ENCODE results near the gene CACNG6. TPM values are rescaled to one million over a fixed set of nuclear protein-coding genes. Genes with fewer than 3 reads are reported as not detected.
"Not testable (repeated sequence)": the region's sequence is repeated elsewhere in the genome, so short reads cannot be mapped to it uniquely, and the experiment has no call there.

CACNG6 gene
- total RNA-seq, 1 donor from 2014 or later, result not detected

GRCh38 chr19:53945998-53946397 is 45.4 kb upstream of the CACNG6 start:
- Mint-ChIP-seq H3K27ac (ENCODE audit: unreplicated experiment) (no peak overlapping the region), H3K4me1 (ENCODE audit: unreplicated experiment) (no peaks in the 10 kb centered on the region), H3K4me3 (ENCODE audit: unreplicated experiment) (no peak overlapping the region), H3K9me3 (ENCODE audit: unreplicated experiment) (no peaks in the 10 kb centered on the region), H3K27me3 (ENCODE audit: unreplicated experiment) (peaks cover 19% of the 10 kb centered on the region), H3K36me3 (ENCODE audit: unreplicated experiment) (no peaks in the 10 kb centered on the region)
- no peak for DNase-seq (ENCODE audit: extremely low spot score, unreplicated experiment)
- TF ChIP-seq, protein P1, sequence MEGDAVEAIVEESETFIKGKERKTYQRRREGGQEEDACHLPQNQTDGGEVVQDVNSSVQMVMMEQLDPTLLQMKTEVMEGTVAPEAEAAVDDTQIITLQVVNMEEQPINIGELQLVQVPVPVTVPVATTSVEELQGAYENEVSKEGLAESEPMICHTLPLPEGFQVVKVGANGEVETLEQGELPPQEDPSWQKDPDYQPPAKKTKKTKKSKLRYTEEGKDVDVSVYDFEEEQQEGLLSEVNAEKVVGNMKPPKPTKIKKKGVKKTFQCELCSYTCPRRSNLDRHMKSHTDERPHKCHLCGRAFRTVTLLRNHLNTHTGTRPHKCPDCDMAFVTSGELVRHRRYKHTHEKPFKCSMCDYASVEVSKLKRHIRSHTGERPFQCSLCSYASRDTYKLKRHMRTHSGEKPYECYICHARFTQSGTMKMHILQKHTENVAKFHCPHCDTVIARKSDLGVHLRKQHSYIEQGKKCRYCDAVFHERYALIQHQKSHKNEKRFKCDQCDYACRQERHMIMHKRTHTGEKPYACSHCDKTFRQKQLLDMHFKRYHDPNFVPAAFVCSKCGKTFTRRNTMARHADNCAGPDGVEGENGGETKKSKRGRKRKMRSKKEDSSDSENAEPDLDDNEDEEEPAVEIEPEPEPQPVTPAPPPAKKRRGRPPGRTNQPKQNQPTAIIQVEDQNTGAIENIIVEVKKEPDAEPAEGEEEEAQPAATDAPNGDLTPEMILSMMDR (IDR thresholded peaks at IDR 0.05), result no peak

GRCh38 chr19:53947624-53948023 is 43.8 kb upstream of the CACNG6 start:
- Mint-ChIP-seq H3K9me3 (ENCODE audit: unreplicated experiment) (no peaks in the 10 kb centered on the region), H3K27me3 (ENCODE audit: unreplicated experiment) (peaks cover 13% of the 10 kb centered on the region), H3K36me3 (ENCODE audit: unreplicated experiment) (no peaks in the 10 kb centered on the region), H3K4me3 (ENCODE audit: unreplicated experiment) (no peak overlapping the region), H3K4me1 (ENCODE audit: unreplicated experiment) (no peaks in the 10 kb centered on the region), H3K27ac (ENCODE audit: unreplicated experiment) (no peak overlapping the region)
- TF ChIP-seq, protein P1 (IDR thresholded peaks at IDR 0.05), result no peak
- no peak for DNase-seq (ENCODE audit: extremely low spot score, unreplicated experiment)

DNA sequence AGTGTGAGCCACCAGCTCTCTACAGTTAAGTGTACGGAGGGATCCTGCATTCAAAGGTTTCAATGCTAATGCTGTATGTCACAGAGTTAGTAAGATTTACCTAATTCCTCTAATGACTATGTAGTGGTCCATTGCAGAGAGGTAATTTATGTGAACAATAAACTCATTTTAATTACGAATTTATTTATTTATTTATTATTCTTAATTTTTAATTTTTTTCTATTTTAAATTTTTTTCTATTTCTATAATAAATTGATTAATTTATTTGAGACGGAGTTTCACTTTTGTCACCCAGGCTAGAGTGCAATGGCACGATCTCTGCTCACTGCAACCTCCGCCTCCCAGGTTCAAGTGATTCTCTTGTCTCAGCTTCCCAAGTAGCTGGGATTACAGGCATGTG is 42.8 kb upstream of the CACNG6 start:
- not testable (repeated sequence) for H3K27ac Mint-ChIP-seq (ENCODE audit: unreplicated experiment); DNase-seq (ENCODE audit: extremely low spot score, unreplicated experiment); H3K36me3 Mint-ChIP-seq (ENCODE audit: unreplicated experiment); H3K4me3 Mint-ChIP-seq (ENCODE audit: unreplicated experiment); H3K9me3 Mint-ChIP-seq (ENCODE audit: unreplicated experiment); H3K4me1 Mint-ChIP-seq (ENCODE audit: unreplicated experiment)
- H3K27me3 Mint-ChIP-seq (ENCODE audit: unreplicated experiment), result peaks cover 13% of the 10 kb centered on the region

DNA sequence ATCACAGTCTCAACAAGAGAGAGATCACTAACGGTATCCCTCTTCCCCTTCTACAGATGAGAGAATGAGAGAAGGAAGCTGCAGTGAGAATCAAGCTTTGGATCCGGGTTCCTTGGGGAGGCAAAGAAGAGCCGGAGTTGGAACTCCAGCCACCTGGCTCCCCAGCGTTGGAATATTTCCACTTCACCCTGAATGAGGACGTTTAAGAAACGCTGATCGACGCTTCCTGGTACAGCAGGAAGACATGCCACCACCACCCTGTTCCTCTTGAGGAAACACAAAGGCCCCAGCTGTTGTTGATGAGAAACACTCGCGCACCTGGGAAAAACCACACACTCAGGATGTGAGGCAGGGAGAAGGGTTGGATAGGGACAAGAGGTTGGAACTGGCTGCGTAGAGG is 40.0 kb upstream of the CACNG6 start:
- TF ChIP-seq, protein P1 (IDR thresholded peaks at IDR 0.05), result no peak
- Mint-ChIP-seq H3K4me3 (ENCODE audit: unreplicated experiment) (no peak overlapping the region), H3K9me3 (ENCODE audit: unreplicated experiment) (peaks cover 6% of the 10 kb centered on the region), H3K27ac (ENCODE audit: unreplicated experiment) (no peak overlapping the region), H3K27me3 (ENCODE audit: unreplicated experiment) (no peaks in the 10 kb centered on the region), H3K4me1 (ENCODE audit: unreplicated experiment) (no peaks in the 10 kb centered on the region), H3K36me3 (ENCODE audit: unreplicated experiment) (no peaks in the 10 kb centered on the region)
- no peak for DNase-seq (ENCODE audit: extremely low spot score, unreplicated experiment)

DNA sequence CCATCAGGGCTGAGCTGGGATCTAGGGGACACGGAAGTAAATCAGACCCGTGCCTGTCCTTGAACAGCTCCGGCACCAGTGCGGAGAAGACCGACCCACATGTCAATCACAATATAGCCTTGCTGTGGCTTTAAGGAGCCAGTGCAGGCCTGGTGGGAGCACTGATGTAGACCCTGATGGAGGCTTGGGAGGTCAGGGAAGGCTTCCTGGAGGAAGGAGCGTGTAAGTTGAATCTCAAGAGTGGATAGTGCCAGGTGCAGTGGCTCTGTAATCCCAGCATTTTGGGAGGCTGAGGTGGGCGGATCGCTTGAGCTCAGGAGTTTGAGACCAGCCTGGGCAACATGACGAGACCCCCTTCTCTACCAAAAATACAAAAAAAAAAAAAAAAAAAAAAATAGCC is 39.5 kb upstream of the CACNG6 start:
- Mint-ChIP-seq H3K36me3 (ENCODE audit: unreplicated experiment) (no peaks in the 10 kb centered on the region), H3K4me1 (ENCODE audit: unreplicated experiment) (no peaks in the 10 kb centered on the region), H3K9me3 (ENCODE audit: unreplicated experiment) (peaks cover 6% of the 10 kb centered on the region), H3K27me3 (ENCODE audit: unreplicated experiment) (peaks cover 1% of the 10 kb centered on the region), H3K27ac (ENCODE audit: unreplicated experiment) (no peak overlapping the region), H3K4me3 (ENCODE audit: unreplicated experiment) (no peak overlapping the region)
- DNase-seq (ENCODE audit: extremely low spot score, unreplicated experiment), result no peak
- TF ChIP-seq, protein P1 (IDR thresholded peaks at IDR 0.05), result no peak

- no peak overlapping the region for H3K4me3 Mint-ChIP-seq (ENCODE audit: unreplicated experiment)
- DNase-seq (ENCODE audit: extremely low spot score, unreplicated experiment), result no peak
- H3K27me3 Mint-ChIP-seq (ENCODE audit: unreplicated experiment), result peaks cover 12% of the 10 kb centered on the region
- H3K9me3 Mint-ChIP-seq (ENCODE audit: unreplicated experiment), result peaks cover 6% of the 10 kb centered on the region
- H3K36me3 Mint-ChIP-seq (ENCODE audit: unreplicated experiment), result no peaks in the 10 kb centered on the region
- no peaks in the 10 kb centered on the region for H3K4me1 Mint-ChIP-seq (ENCODE audit: unreplicated experiment)
- TF ChIP-seq, protein P1 (IDR thresholded peaks at IDR 0.05), result no peak
- no peak overlapping the region for H3K27ac Mint-ChIP-seq (ENCODE audit: unreplicated experiment)
Measured at GRCh38 chr19:53953383-53953782, 38.1 kb upstream of the CACNG6 start.

Measured in osteocyte (in vitro differentiated cells).